B cell (primary cell): ENCODE measurements around the gene MCTP1. TPM values are rescaled to one million over a fixed set of nuclear protein-coding genes. Genes with fewer than 3 reads are reported as not detected.

Source experiments
- ATAC-seq: fragments of 200-7000 bp; cut with Tn5 transposase; one replicate; pipeline ENCODE4 v1.10.0; 2021; ENCODE audit warnings: low read depth, mild to moderate bottlenecking, moderate number of reproducible peaks, moderate library complexity
- CTCF ChIA-PET: fragments of 350-600 bp; sonication (Branson Sonifier 250); formaldehyde crosslinking; loops from one replicate; lab custom pipeline; 2021; ENCODE audit warnings: antibody characterized with exemption, inconsistent platforms; lab: Charles Lee
- POLR2A ChIA-PET: fragments of 350-600 bp; sonication (Branson Sonifier 250); formaldehyde crosslinking; loops from one replicate; lab custom pipeline; 2021; ENCODE audit warnings: antibody characterized with exemption; lab: Charles Lee
- DNase-seq: peaks from one replicate; pipeline ENCODE4 v3.0.0; 2013
- H2AFZ ChIP-seq: 2 replicates; pipeline ENCODE4 v1.6.1; 2012; ENCODE audit warnings: mild to moderate bottlenecking, low read depth, low read length; ENCODE audit not compliant: insufficient read depth, poor library complexity, severe bottlenecking
- H3K27ac ChIP-seq, 2 donors: 1 replicate in 1 of 2; 2 replicates in 1 of 2; pipeline ENCODE4 v1.5.1; 2012 to 2013; ENCODE audit warnings: low read length in 2 of 2, mild to moderate bottlenecking in 2 of 2, moderate library complexity in 1 of 2
- H3K27me3 ChIP-seq, 4 experiments: fragments of 200-600 bp in 1 of 4; sonication (generic) in 1 of 4; replicated peaks in 1 of 4; 1 replicate in 2 of 4; 2 replicates in 2 of 4; pipeline versions ENCODE4 v1.6.1 to v1.7.0; 2013 to 2016; ENCODE audit warnings: low read length in 3 of 4, mild to moderate bottlenecking in 2 of 4, mixed read lengths in 1 of 4, moderate library complexity in 1 of 4; ENCODE audit not compliant: insufficient read depth in 4 of 4, control insufficient read depth in 3 of 4; ENCODE audit errors: control extremely low read depth in 1 of 4
- H3K36me3 ChIP-seq, 2 experiments: replicated peaks in 1 of 2; 1 replicate in 1 of 2; 2 replicates in 1 of 2; pipeline versions ENCODE4 v1.6.1 to v1.7.1; 2013; ENCODE audit warnings: low read length in 1 of 2; ENCODE audit not compliant: insufficient read depth in 2 of 2, control insufficient read depth in 1 of 2; ENCODE audit errors: control extremely low read depth in 1 of 2, extremely low read depth in 1 of 2
- H3K4me1 ChIP-seq, 2 donors: fragments of 200-600 bp in 1 of 2; sonication (generic) in 1 of 2; 1 replicate in 1 of 2; 2 replicates in 1 of 2; pipeline versions ENCODE4 v1.5.1 to v1.6.1; 2013 to 2017; ENCODE audit warnings: low read length in 2 of 2; ENCODE audit not compliant: control insufficient read depth in 2 of 2, insufficient read depth in 2 of 2
- H3K4me2 ChIP-seq: replicated peaks from 2 replicates; pipeline ENCODE3; 2012; ENCODE audit warnings: mild to moderate bottlenecking, low read depth, low read length; ENCODE audit not compliant: poor library complexity, severe bottlenecking
- H3K4me3 ChIP-seq, 5 experiments: fragments of 200-600 bp in 1 of 5; sonication (generic) in 1 of 5; 1 replicate in 3 of 5; 2 replicates in 2 of 5; pipeline versions ENCODE4 v1.5.1 to v1.7.0; 2011 to 2016; ENCODE audit warnings: low read length in 4 of 5, mild to moderate bottlenecking in 4 of 5, low read depth in 2 of 5, control low read depth in 1 of 5, moderate library complexity in 1 of 5; ENCODE audit not compliant: insufficient read depth in 1 of 5; ENCODE audit errors: control extremely low read depth in 1 of 5, extremely low read depth in 1 of 5
- H3K79me2 ChIP-seq: fragments of 200-600 bp; sonication (generic); one replicate; pipeline ENCODE4 v1.6.0; 2016; ENCODE audit warnings: low read length; ENCODE audit not compliant: control insufficient read depth, insufficient read depth
- H3K9ac ChIP-seq: fragments of 200-600 bp; sonication (generic); 2 replicates; pipeline ENCODE4 v1.6.1; 2017; ENCODE audit warnings: mild to moderate bottlenecking, low read length, moderate library complexity
- H3K9me3 ChIP-seq, 3 donors: one replicate each; pipeline versions ENCODE4 v1.6.1 to v1.7.1; 2013; ENCODE audit warnings: low read length in 2 of 3; ENCODE audit not compliant: control insufficient read depth in 2 of 3, insufficient read depth in 1 of 3; ENCODE audit errors: control extremely low read depth in 1 of 3
- H4K20me1 ChIP-seq: 2 replicates; pipeline ENCODE4 v1.6.0; 2012; ENCODE audit warnings: mild to moderate bottlenecking, low read length; ENCODE audit not compliant: insufficient read depth, control insufficient read depth, poor library complexity, severe bottlenecking
- H3K27ac Mint-ChIP-seq: one replicate; pipeline ENCODE4 v1.8.0; 2021; ENCODE audit warnings: mixed read lengths
- H3K27me3 Mint-ChIP-seq: one replicate; pipeline ENCODE4 v1.8.0; 2021; ENCODE audit warnings: mixed read lengths
- H3K4me1 Mint-ChIP-seq: one replicate; pipeline ENCODE4 v1.8.0; 2021; ENCODE audit warnings: mixed read lengths
- H3K4me3 Mint-ChIP-seq: one replicate; pipeline ENCODE4 v1.8.0; 2021; ENCODE audit warnings: mixed read lengths
- H3K9me3 Mint-ChIP-seq: one replicate; pipeline ENCODE4 v1.8.0; 2022; ENCODE audit warnings: mixed read lengths; ENCODE audit not compliant: insufficient read depth
- EZH2 ChIP-seq: IDR thresholded peaks from 2 replicates; pipeline ENCODE4 v1.6.1; 2012; ENCODE audit warnings: borderline replicate concordance, low read depth, mild to moderate bottlenecking, moderate library complexity, low read length; ENCODE audit not compliant: insufficient read depth, poor library complexity, severe bottlenecking
- WGBS: methylation state at CpG from one replicate; pipeline ENCODE4 v1.1.5; 2013; ENCODE audit warnings: missing lambda C conversion rate; ENCODE audit not compliant: insufficient coverage; 5-methylcytosine and 5-hydroxymethylcytosine counted together
- intact Hi-C: fragments of 100-400 bp; cut with micrococcal nuclease; formaldehyde crosslinking; loops from one replicate; pipeline ENCODE4 v1.10.0; 2022
- polyA plus RNA-seq: library from polyadenylated mRNA; depleted of rRNA; stranded (reverse); fragments of >200 nt; gene quantifications from 2 replicates; pipeline ENCODE4 v1.2.3, GENCODE V29; 2012
- total RNA-seq, 2 donors: library from RNA; stranded (reverse); fragments of 120-200 nt in 1 of 2; gene quantifications; 1 replicate in 1 of 2; 2 replicates in 1 of 2; pipeline versions ENCODE4 v1.2.3 to v1.2.4, GENCODE V29; 2013 to 2022
- TF ChIP-seq, protein P1 (sequence below): fragments of 200-600 bp; IDR thresholded peaks from one replicate; pipeline ENCODE4 v1.8.0; 2022; ENCODE audit warnings: antibody characterized with exemption, mild to moderate bottlenecking

Gene MCTP1
- total and polyA plus RNA-seq, 2 donors (not counting 1 experiment from before 2014, with no cell fraction given) = 0.42 to 2.5 TPM

DNA sequence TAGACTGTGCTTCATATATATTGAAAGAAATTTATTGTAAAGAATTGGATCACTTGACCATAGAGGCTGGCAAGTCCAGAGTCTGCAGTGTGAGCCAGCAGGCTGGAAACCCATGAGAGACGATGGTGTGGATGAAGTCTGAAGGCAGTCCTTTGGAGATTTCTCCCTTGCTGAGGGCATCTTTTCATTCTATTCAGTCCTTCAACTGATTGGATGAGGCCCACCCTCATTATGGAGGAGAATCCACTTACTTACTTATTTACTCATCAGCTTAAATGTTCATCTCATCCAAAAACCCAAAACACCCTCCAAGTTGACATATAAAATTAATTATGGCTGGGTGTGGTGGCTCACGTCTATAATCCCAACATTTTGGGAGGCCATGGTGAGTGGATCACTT, 62.1 kb downstream of the MCTP1 start:
- Histone ChIP-seq H3K27me3 (no peaks in the 10 kb centered on the region), H3K4me3 (no peak overlapping the region), H3K9ac (no peak overlapping the region), H3K4me1 (no peaks in the 10 kb centered on the region), H2AFZ (no peak overlapping the region), H3K4me2 (no peak overlapping the region), H3K27ac (no peak overlapping the region), H3K36me3 (no peaks in the 10 kb centered on the region), H3K9me3 (no peaks in the 10 kb centered on the region), H3K79me2 (no peaks in the 10 kb centered on the region), H4K20me1 (no peaks in the 10 kb centered on the region)
- no peaks in the 10 kb centered on the region for H3K4me1 Mint-ChIP-seq
- POLR2A ChIA-PET = no interaction called here
- no peak for DNase-seq
- TF ChIP-seq, protein P1, sequence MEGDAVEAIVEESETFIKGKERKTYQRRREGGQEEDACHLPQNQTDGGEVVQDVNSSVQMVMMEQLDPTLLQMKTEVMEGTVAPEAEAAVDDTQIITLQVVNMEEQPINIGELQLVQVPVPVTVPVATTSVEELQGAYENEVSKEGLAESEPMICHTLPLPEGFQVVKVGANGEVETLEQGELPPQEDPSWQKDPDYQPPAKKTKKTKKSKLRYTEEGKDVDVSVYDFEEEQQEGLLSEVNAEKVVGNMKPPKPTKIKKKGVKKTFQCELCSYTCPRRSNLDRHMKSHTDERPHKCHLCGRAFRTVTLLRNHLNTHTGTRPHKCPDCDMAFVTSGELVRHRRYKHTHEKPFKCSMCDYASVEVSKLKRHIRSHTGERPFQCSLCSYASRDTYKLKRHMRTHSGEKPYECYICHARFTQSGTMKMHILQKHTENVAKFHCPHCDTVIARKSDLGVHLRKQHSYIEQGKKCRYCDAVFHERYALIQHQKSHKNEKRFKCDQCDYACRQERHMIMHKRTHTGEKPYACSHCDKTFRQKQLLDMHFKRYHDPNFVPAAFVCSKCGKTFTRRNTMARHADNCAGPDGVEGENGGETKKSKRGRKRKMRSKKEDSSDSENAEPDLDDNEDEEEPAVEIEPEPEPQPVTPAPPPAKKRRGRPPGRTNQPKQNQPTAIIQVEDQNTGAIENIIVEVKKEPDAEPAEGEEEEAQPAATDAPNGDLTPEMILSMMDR = no peak
- no peak for TF ChIP-seq EZH2
- H3K4me3 Mint-ChIP-seq = no peak overlapping the region
- no peaks in the 10 kb centered on the region for H3K27me3 Mint-ChIP-seq
- CTCF ChIA-PET = no interaction called here
- no peak overlapping the region for H3K27ac Mint-ChIP-seq
- no peaks in the 10 kb centered on the region for H3K9me3 Mint-ChIP-seq
- no peak for ATAC-seq
- no CpG with 5 or more reads among the region's 2 CpGs for WGBS
- intact Hi-C loops = no loop called here

DNA sequence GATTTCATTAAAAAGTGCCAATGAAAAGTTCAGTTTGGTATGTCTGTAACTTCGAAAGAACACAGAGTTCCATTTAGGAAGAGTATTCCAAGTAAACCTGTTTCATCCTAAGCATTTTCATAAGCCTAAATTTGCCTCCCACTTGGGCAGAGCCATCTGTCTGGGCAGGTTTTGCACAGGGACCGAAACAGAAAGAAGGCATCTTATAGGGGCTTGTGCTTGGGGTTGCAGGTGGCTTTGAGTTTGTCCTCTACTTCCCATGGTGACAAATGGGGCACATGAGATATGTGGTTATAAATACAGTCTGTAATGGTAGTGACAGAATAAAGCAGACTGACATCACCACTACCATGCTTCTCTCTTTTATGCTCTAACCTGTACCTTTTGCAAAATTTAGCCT, 63.7 kb downstream of the MCTP1 start:
- no peak for DNase-seq
- WGBS = 100% methylated on average over 1 of the region's 2 CpGs
- H3K4me3 Mint-ChIP-seq = no peak overlapping the region
- Histone ChIP-seq H3K27me3 (no peaks in the 10 kb centered on the region), H4K20me1 (no peaks in the 10 kb centered on the region), H2AFZ (no peak overlapping the region), H3K79me2 (no peaks in the 10 kb centered on the region), H3K9ac (no peak overlapping the region), H3K36me3 (no peaks in the 10 kb centered on the region), H3K9me3 (no peaks in the 10 kb centered on the region), H3K4me1 (no peaks in the 10 kb centered on the region), H3K4me3 (no peak overlapping the region), H3K27ac (no peak overlapping the region), H3K4me2 (no peak overlapping the region)
- intact Hi-C loops = no loop called here
- ATAC-seq = no peak
- H3K4me1 Mint-ChIP-seq = no peaks in the 10 kb centered on the region
- ChIA-PET POLR2A (no interaction called here), CTCF (no interaction called here)
- H3K27ac Mint-ChIP-seq = no peak overlapping the region
- H3K27me3 Mint-ChIP-seq = no peaks in the 10 kb centered on the region
- H3K9me3 Mint-ChIP-seq = no peaks in the 10 kb centered on the region
- TF ChIP-seq EZH2 = no peak
- TF ChIP-seq, protein P1 = no peak
